NOMO-1 treated with DMSO at 0.1 percent for 48 hours (cell line): ENCODE data around the gene IFNL3.
"Not testable (repeated sequence)": the region's sequence is repeated elsewhere in the genome, so short reads cannot be mapped to it uniquely, and the experiment has no call there.

ENCODE experiments used
- DNase-seq: peaks from one replicate; lab custom pipeline; 2025; ENCODE audit not compliant: unreplicated experiment; lab: John Stamatoyannopoulos, UW

The IFNL3 gene

DNA sequence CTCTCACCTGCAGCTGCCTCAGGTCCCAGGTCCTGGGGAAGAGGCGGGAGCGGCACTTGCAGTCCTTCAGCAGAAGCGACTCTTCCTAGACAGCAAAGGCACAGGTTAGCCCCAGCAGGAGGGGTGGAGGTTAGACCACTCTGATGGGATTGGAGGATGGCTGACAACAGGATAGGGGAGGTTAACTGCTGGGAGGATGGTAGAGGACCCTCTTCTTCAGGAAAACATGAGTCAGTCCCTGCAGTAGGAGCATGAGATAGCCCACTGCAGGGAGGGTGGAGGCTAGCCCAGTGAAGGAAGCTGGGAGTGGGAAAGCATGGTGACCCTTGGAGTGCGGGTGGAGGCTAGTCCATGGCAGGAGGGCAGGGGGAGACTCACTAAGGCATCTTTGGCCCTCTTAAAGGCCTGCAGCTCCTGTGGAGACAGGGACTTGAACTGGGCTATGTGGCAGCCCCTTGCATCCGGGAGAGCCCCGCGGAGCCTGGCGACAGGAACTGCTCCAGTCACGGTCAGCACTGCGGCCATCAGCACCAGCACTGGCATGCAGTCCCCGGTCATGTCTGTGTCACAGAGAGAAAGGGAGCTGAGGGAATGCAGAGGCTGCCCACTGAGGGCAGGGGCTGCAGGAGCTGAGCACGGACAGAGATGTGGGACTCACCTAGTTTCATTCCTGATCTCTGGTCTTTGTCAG, at the start of gene IFNL3:
Gene IFNL3, minus strand, starts transcription at position 597 of the 691 bp plus-strand sequence. Its CDS starts 39 bp downstream, at position 558.
- DNase-seq = not testable (repeated sequence)

DNA sequence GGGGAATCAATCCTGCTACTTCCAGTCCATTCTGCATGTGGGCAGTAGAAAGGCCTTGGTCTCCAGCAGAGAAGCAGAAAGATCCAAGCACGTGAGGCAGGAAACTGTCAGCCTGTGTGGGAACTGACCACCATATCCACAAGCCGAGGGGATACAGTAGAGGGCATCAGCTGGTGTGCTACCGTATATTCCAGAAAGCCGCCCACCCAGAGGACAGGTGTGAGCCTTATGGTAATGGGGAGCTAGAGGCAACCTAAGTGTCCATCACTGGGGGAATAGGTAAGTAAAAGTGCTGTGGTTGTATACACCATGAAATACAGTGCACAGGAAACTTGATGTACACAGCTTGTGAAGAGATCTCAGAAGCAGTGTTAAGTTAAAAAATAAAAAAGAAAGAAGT, 48.6 kb upstream of the IFNL3 start:
- no peak for DNase-seq

DNA sequence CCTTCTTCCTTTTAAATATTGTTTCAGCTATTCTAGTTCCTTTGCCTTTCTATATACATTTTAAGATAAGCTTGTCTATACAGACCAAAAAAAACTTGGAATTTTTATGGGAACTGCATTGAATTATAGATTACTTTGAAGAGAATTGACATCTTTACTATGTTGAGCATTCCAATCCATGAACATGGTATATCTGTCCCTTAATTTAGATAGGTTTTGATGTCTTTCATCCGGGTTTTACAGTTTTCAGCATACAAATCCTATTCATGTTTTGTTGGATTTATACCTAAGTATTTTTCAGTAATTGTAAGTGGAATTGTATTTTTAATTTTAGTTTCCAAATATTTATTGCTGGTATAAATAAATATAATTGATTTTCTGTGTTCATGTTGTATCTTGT, 39.2 kb upstream of the IFNL3 start:
- DNase-seq = no peak

DNA sequence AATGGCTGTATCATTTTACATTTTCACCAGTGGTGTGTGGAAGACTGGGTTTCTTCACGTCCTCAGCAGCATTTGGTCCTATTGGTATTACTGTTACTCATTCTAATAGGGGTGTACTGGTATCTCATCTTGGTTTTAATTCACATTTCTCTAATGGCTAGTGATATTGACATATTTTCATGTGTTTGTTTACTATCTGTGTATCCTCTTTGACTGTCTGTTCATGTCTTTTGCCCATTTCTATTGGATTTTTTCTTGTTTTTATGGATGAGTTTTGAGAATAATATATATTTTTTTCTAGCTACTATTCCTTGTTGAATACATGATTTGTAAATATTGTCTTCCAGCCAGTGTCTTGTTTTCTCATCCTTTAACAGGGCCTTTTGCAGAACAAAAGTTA, 37.2 kb upstream of the IFNL3 start:
- no peak for DNase-seq

DNA sequence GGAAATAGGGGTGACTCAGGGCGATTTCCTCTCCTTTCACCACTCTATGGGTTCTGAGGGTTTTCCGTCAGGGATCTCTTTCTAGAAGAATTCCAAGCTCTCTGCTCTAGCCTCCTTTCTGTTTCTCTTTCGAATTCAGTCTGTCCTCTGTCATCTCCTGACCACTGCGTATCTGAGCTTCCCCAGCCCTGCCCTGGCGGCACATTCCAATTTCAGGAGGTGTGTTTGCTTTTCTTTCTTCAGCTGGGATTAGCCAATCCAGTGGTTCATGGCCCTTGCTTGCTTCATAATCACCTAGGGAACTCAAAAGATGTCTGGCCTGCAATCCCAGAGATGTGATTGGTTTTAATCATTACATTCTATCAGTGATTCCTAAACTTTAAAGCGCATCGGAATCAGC, 32.8 kb upstream of the IFNL3 start:
- DNase-seq = no peak

DNA sequence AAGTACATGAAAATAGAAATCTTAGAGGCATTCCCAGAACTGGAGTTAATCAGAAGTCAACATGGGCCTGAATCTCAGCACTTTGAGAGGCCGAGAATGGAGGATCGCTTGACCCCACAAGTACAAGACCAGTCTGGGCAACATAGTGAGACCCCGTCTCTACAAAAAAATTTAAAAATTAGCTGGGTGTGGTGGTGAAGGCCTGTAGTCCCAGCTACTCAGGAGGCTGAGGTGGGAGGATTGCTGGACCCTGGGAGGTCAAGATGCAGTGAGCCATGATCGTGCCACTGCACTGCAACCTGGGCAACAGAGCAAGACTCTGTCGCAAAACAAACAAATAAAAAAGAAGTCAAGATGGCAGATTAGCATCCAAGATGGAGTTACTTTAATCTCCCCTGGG, 31.9 kb upstream of the IFNL3 start:
- DNase-seq = no peak

DNA sequence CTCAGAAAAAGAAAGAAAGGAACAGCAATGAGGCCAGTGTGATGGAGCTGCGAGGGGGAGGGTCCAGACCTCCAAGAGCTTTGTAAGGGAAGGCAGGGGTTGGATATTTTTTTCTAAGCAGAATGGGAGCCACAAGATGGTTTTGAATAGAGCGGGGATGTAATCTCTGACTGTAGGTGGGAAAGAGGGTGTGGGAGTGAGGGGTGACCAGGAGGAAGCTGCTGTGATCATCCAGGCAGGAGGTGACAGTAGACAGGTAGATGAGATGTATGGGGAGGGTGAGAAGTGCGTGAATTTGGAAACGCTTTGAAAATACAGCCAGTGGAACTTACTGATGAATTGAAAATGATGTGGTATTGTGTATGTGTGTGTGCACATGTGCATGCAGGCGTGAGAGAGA, 30.8 kb upstream of the IFNL3 start:
- DNase-seq = no peak

DNA sequence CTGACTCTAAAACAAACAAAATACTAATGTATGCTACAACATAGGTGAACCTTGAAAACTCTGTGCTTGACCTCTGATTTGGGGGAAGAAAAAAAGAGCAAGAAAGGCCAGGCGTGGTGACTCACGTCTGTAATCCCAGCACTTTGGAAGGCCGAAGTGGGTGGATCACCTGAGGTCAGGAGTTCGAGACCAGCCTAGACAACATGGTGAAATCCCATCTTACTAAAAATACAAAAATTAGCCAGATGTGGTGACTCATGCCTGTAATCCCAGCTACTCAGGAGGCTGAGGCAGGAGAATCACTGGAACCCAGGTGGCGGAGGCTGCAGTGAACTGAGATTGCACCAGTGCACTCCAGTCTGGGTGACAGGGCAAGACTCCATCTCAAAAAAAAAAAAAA, 29.1 kb upstream of the IFNL3 start:
- not testable (repeated sequence) for DNase-seq

DNA sequence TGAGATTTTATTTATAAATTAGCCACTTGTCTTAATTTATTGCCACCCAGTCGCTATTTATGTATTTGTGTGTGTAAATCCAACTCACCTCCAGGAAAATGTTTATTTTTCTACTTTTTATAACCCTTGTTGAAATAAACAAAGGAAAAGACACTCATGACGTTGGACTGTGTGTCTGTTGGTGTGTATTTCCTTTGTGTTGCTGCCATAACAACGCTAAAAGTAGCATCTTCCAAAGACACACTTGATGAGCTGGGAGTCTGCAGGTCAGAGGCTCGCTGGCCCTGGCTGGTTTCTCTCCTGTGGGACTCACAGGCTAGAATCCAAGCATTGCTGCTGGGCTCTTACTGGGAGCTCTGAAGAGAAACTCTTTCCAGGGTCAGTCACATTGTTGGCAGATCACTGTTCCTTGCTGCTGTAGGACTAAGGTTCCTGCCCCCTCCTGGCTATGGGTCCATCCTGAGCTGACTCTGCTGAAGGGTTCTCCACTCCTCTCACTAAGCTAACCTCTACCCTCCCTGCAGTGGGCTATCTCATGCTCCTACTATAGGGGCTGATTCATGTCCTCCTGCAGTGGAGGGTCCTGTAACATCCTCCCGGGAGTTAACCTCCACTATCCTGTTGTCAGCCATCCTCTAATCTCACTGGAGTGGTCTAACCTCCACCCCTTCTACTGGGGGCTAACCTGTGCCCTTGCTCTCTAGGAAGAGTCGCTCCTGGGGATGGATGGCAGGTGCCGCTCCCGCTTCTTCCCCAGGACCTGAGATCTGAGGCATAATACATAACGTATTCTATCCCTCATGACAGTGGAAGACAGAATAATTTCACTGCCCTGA, 25.4 kb upstream of the IFNL3 start:
- no peak for DNase-seq

DNA sequence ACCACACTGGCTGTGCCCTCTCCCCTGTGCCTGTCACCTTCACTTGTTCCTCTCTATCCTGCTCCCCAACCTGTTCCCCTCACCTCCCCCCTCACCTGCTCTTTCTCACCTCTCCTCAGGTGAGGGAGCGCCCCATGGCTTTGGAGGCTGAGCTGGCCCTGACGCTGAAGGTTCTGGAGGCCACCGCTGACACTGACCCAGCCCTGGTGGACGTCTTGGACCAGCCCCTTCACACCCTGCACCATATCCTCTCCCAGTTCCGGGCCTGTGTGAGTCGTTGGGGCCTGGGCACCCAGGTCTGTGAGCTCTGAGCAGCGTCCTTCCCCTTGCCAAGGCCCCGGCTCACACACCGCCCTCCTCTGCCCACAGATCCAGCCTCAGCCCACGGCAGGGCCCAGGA, 24.6 kb upstream of the IFNL3 start:
- not testable (repeated sequence) for DNase-seq

DNA sequence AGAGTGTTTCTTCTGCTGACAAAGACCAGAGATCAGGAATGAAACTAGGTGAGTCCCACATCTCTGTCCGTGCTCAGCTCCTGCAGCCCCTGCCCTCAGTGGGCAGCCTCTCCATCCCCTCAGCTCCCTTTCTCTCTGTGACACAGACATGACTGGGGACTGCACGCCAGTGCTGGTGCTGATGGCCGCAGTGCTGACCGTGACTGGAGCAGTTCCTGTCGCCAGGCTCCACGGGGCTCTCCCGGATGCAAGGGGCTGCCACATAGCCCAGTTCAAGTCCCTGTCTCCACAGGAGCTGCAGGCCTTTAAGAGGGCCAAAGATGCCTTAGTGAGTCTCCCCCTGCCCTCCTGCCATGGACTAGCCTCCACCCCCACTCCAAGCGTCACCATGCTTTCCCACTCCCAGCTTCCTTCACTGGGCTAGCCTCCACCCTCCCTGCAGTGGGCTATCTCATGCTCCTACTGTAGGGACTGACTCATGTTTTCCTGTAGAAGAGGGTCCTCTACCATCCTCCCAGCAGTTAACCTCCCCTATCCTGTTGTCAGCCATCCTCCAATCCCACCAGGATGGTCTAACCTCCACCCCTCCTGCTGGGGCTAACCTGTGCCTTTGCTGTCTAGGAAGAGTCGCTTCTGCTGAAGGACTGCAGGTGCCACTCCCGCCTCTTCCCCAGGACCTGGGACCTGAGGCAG, 23.9 kb upstream of the IFNL3 start:
- DNase-seq = not testable (repeated sequence)

DNA sequence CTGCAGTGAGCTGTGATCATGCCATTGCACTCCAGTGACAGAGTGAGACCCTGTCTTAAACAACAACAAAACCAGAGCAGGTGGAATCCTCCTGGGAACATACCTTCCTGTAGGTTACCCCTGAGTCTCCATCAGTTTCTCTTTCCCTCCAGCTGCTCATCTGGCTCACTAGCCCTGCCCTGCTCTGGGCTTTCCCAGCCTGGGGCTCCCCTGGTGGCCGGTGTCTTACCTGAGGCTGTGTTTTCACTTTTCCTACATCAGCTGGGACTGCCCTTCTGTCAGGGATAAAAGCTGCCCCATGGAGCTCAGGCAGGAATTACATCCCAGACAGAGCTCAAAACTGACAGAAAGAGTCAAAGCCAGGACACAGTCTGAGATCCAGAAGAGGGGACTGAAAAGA, 23.3 kb upstream of the IFNL3 start, which contains the start of gene IFNL2:
Gene IFNL2, plus strand, starts transcription at position 312 of the 400 bp plus-strand sequence. CDS start 173 bp downstream, outside the sequence.
- not testable (repeated sequence) for DNase-seq

DNA sequence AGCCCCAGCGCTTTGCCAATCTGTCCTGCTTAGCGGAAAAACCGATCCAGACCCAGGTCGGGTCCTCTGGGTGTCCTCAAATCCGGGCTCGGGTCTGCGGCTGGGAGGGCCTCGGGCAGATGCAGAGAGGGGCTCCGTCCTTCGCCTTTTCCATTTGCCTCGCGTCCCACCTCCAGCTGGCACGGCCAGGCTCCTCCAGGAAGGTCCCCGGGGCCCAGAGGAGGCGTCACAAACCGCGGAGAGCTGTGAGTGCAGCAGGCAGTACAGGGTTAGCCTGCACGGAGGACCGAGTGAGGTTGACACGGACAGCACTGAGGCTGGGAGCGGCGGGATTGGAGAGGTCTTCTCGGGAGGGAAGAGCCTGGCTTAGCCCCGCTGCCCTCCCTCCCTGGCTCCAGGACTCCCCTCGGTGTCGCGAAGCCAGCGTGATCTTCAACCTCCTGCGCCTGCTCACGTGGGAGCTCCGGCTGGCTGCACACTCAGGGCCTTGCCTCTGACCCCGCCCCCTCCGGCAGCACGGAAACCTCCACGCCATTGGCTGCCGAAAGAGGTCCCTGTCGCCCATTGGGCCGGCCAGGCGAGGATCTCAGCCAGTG, 20.6 kb upstream of the IFNL3 start:
- no peak for DNase-seq

DNA sequence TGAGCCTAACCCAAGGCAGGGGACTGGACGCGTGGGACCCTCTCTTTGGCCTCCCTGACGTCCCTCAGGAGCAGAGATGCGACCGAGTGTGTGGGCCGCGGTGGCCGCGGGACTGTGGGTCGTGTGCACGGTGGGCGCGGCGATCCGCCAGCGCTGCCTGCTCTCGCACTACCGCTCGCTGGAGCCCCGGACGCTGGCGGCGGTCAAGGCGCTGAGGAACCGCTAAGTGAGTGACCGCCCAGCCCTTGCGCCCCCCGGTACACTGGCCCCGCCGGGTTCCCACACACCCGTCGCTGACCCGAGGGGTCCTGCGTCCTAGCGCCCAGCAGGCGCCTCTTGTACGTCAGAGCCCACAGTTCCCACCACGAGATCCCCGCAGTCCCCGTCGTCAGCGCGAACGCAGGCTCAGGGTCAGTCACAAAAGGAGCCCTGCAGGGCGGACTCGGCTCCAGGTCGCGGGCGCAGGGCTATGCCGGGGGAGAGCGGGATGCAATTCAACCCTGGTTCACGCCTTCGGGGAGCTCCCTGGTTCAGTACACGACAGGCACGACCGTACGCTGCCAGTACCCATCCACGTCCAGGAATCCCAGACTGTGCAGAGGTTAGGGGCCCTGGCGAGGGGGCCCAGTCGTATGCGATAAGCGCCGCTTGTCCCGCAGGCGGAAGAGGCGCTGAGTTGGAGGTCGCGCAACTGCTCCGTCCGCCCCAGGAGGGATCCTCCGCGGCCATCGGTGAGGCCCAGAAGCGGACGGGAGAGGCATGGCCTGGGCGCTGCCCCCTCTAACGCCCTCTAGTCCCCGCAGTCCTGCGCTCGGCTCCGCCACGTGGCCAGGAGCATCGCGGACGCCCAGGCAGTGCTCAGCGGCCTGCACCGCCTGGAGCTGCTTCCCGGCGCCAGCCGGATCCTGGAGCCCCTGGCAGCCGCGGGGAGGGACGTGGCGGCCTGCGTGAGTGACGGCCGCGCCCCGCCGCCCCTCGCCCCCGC, 19.8 kb upstream of the IFNL3 start:
- no peak for DNase-seq

DNA sequence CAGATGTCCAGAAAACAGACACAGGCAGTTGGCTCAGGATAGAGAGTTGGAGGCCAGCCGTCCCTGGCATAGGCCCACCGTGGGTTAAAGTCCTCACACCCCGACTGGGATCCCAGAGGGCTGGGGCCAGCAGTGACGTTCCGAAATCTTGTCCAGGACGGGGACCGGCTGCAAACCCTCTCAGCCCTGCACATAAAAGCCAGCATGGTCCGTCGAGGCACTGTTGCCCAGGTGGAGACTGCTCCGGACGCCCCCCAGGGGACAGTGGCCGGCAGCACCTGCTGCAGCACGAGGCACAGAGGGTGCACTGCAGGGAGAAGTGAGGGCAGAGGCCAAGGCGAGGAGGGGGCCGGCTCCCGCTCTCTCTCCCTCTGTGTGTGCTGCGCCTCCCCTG, 19.1 kb upstream of the IFNL3 start:
- no peak for DNase-seq

DNA sequence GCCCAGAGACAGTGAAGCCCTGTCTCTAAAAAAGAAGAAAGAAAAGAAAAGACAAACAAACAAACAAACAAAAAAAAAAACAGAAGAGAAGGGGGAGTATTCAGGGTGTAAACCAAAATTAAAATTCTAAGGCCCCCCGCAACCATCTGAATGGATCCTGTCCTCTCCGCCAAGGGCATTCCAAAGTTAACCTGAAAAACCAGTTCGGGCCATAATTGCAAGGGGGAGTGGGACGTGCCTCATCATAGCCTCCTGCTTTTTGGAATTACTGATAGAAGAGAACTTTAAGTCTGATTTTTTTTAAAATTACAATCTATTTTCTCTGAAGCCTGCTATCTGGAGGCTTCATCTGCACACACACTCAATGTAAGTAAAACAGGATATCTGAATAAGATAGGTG, 17.7 kb upstream of the IFNL3 start:
- DNase-seq = no peak

DNA sequence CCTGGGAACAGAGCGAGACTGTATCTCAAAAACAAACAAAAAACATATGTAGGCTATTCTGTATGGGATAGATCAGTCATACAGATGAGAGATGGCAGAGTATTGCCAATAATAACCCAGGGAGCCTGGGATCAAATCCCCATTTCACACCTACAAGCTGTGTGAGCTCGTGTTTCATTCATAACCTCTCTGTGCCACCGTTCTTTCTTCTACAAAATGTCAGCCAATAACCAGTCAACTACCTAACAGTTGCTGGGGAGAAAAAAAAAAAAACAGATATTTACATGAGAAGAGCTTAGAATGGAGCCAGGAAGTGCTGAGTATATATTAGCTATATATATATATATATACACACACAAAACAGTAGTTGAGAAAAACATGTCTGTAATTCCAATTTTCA, 16.9 kb upstream of the IFNL3 start:
- DNase-seq = no peak

DNA sequence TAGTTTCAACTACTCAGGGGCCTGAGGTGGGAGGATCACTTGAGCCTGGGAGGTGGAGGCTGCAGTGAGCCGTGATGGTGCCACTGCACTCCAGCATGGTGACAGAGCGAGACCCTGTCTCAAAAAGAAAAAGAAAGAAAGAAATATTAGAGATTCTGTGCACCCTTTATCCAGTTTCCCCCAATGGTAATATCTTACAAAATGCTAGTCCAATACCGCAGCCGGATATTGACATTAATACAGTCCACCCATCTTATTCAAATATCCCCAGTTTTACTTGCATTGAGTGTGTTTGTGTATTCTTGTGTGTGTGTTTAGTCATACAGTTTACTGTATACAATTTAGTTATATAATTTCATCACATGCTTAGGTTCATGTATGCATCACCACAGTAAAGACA, 12.4 kb upstream of the IFNL3 start:
- DNase-seq = no peak

DNA sequence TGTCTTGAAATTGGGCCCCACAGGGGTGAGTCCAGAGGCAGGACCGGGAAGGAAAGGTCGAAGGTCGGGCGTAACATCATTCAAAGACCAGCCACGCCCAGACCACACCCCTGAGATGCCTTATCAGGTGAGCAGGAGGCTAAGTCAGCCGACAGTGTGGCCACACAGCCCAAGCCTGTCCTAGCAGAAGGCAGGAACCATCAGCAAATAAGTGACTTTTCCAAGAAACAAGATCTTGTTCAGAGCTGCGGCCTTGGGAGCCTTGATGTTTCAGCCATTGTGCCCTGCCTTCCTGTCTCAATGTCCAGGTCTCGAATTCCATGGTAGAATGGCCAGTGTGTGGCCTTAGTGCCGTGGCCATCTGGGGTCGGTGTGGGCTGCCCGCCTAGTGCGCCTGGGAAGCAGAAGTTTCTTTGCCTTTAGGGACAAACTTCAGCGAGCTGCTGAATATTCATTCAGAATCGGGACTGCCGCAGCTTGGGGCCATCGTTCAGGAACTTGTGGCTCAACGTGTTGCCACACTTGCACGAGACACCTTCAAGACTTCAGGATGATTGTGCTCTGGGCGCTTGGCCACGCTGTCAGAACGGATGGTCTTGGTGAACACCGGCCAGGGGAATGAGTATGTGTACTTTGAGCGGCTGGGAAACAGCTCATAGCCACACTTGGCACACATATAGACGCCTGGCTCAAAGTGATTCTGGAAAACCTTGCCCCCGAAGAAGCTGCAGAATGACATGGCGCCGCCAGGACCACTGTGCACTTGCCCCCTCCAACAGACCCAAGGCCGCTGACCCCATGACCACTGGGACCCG, 9.9 kb upstream of the IFNL3 start:
- DNase-seq = no peak
